AG09319 (cell line): Measurements from ENCODE around the gene TRIP12.
"Not testable (repeated sequence)": the region's sequence is repeated elsewhere in the genome, so short reads cannot be mapped to it uniquely, and the experiment has no call there.

Experiments
- DNase-seq: peaks from one replicate; pipeline ENCODE4 v3.0.0-alpha.2; 2010; ENCODE audit warnings: low read depth; ENCODE audit errors: extremely low read depth
- TF ChIP-seq, protein P1 (sequence below): IDR thresholded peaks from 2 replicates; pipeline ENCODE4 v1.5.1; 2011; ENCODE audit warnings: low read depth, mild to moderate bottlenecking, inconsistent platforms, low read length, moderate library complexity

TRIP12 gene

DNA sequence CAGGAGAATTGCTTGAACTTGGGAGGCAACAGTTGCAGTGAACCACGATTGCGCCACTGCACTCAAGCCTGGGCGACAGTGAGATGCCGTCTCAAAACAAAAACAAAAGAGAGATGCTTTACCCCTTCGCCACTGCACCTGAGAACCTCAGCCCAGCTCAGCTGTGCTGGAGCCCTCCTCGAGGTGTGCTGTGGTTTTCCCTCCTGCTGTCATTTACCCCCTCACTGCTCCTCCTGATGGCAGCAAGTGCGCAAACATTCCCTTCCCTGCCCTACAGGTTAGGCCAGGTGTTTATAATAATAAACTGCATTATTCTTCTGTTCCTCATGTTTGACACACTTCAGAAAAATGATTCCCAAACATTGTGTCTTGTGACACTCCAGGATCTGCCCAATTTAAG lies 8.8 kb upstream of the TRIP12 start:
- DNase-seq = no peak
- TF ChIP-seq, protein P1, sequence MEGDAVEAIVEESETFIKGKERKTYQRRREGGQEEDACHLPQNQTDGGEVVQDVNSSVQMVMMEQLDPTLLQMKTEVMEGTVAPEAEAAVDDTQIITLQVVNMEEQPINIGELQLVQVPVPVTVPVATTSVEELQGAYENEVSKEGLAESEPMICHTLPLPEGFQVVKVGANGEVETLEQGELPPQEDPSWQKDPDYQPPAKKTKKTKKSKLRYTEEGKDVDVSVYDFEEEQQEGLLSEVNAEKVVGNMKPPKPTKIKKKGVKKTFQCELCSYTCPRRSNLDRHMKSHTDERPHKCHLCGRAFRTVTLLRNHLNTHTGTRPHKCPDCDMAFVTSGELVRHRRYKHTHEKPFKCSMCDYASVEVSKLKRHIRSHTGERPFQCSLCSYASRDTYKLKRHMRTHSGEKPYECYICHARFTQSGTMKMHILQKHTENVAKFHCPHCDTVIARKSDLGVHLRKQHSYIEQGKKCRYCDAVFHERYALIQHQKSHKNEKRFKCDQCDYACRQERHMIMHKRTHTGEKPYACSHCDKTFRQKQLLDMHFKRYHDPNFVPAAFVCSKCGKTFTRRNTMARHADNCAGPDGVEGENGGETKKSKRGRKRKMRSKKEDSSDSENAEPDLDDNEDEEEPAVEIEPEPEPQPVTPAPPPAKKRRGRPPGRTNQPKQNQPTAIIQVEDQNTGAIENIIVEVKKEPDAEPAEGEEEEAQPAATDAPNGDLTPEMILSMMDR = no peak

- TF ChIP-seq, protein P1 = no peak
- peak; percentile 10 for DNase-seq
Measured at GRCh38 chr2:229927817-229928321, 6.1 kb upstream of the TRIP12 start.

- no peak for DNase-seq
- TF ChIP-seq, protein P1 = no peak
Measured at GRCh38 chr2:229925201-229925600, 3.4 kb upstream of the TRIP12 start.

DNA sequence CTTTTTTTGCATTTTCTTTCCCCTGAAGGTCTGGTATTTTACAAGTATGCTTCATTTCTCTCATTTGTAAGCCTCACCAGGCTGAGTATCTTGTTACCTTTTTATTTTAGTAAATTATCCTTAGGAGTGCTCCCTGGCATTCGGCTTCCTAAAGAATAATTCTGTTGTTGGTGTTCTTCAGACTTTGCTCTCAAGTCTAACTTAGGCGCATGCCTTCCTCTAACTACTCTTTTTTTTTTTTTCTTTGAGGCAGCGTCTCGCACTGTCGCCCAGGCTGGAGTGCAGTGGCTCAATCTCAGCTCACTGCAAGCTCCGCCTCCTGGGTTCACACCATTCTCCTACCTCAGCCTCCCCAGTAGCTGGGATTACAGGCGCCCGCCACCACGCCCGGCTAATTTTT lies 2.7 kb upstream of the TRIP12 start:
- DNase-seq = not testable (repeated sequence)

GRCh38 chr2:229922449-229923386 lies 909 bp upstream of the TRIP12 start, which contains the start of gene FBXO36:
FBXO36 (plus strand) TSS chr2:229922503; CDS start chr2:229922514, 11 bp downstream.
- TF ChIP-seq, protein P1 = no peak
- DNase-seq = peak; percentile 57

GRCh38 chr2:229921101-229921891 lies 513 bp downstream of the TRIP12 start:
- DNase-seq = no peak

GRCh38 chr2:229920011-229920641 lies 1.7 kb downstream of the TRIP12 start:
- TF ChIP-seq, protein P1 = no peak
- no peak for DNase-seq

More at GRCh38 chr2:229921101-229921891, 513 bp downstream of the TRIP12 start:
- TF ChIP-seq, protein P1 = no peak
